Ishikawa (cell line): Measurements from ENCODE around the gene ALKBH5.

Source experiments
- EP300 ChIP-seq: IDR thresholded peaks from 2 replicates; pipeline ENCODE4 v1.6.1; 2012; ENCODE audit warnings: borderline replicate concordance
- TEAD4 ChIP-seq: IDR thresholded peaks from 2 replicates; pipeline ENCODE4 v1.6.1; 2012

GRCh38 chr17:18182110-18182977 lies 1.3 kb upstream of the ALKBH5 start:
- no peak for TF ChIP-seq EP300
- no peak for TF ChIP-seq TEAD4
